ENCODE results near the gene MXI1. TPM values are rescaled to one million over a fixed set of nuclear protein-coding genes. Genes with fewer than 3 reads are reported as not detected.

MXI1 gene
- total RNA-seq, 1 experiment from 2014 or later, result 8.4 TPM

GRCh38 chr10:110312206-110312605, 104.8 kb downstream of the MXI1 start:
- intact Hi-C loops (cut with micrococcal nuclease; ENCODE audit: unreplicated experiment), result loop anchor here (5.0 kb wide), 3 partner anchors 45 to 100 kb away; no protein-coding TSS in a partner anchor
- TF ChIP-seq CTCF (IDR thresholded peaks at IDR 0.05; ENCODE audit: unreplicated experiment), result no peak
- no peak for DNase-seq
- BruUV-seq (replicated peaks), result no TSS peak
- Mint-ChIP-seq H3K27ac (ENCODE audit: unreplicated experiment) (no peak overlapping the region), H3K27me3 (ENCODE audit: unreplicated experiment) (no peaks in the 10 kb centered on the region), H3K4me3 (ENCODE audit: low read depth, unreplicated experiment) (no peak overlapping the region), H3K36me3 (ENCODE audit: insufficient read depth, unreplicated experiment) (no peaks in the 10 kb centered on the region), H3K4me1 (ENCODE audit: low read depth, unreplicated experiment) (no peaks in the 10 kb centered on the region), H3K9me3 (ENCODE audit: low read depth, unreplicated experiment) (no peaks in the 10 kb centered on the region)
- CTCF ChIA-PET, result no interaction called here

GRCh38 chr10:110313674-110314073, 106.3 kb downstream of the MXI1 start:
- CTCF ChIA-PET, result no interaction called here
- no peak overlapping the region for H3K4me3 Mint-ChIP-seq (ENCODE audit: low read depth, unreplicated experiment)
- H3K27ac Mint-ChIP-seq (ENCODE audit: unreplicated experiment), result no peak overlapping the region
- BruUV-seq (replicated peaks), result no TSS peak
- no peaks in the 10 kb centered on the region for H3K36me3 Mint-ChIP-seq (ENCODE audit: insufficient read depth, unreplicated experiment)
- no peaks in the 10 kb centered on the region for H3K27me3 Mint-ChIP-seq (ENCODE audit: unreplicated experiment)
- no peak for DNase-seq
- H3K9me3 Mint-ChIP-seq (ENCODE audit: low read depth, unreplicated experiment), result no peaks in the 10 kb centered on the region
- intact Hi-C loops (cut with micrococcal nuclease; ENCODE audit: unreplicated experiment), result loop anchor here (5.0 kb wide), 3 partner anchors 44 to 99 kb away; no protein-coding TSS in a partner anchor
- no peak for TF ChIP-seq CTCF (IDR thresholded peaks at IDR 0.05; ENCODE audit: unreplicated experiment)
- H3K4me1 Mint-ChIP-seq (ENCODE audit: low read depth, unreplicated experiment), result no peaks in the 10 kb centered on the region

GRCh38 chr10:110317866-110318850, 110.8 kb downstream of the MXI1 start:
- H3K4me3 Mint-ChIP-seq (ENCODE audit: low read depth, unreplicated experiment), result no peak overlapping the region
- TF ChIP-seq CTCF (IDR thresholded peaks at IDR 0.05; ENCODE audit: unreplicated experiment), result no peak
- intact Hi-C loops (cut with micrococcal nuclease; ENCODE audit: unreplicated experiment), result no loop called here
- BruUV-seq (replicated peaks), result no TSS peak
- CTCF ChIA-PET, result no interaction called here
- no peak for DNase-seq
- H3K36me3 Mint-ChIP-seq (ENCODE audit: insufficient read depth, unreplicated experiment), result no peaks in the 10 kb centered on the region
- H3K27me3 Mint-ChIP-seq (ENCODE audit: unreplicated experiment), result no peaks in the 10 kb centered on the region
- no peak overlapping the region for H3K27ac Mint-ChIP-seq (ENCODE audit: unreplicated experiment)
- H3K9me3 Mint-ChIP-seq (ENCODE audit: low read depth, unreplicated experiment), result peaks cover 4% of the 10 kb centered on the region
- no peaks in the 10 kb centered on the region for H3K4me1 Mint-ChIP-seq (ENCODE audit: low read depth, unreplicated experiment)

- Mint-ChIP-seq H3K4me1 (ENCODE audit: low read depth, unreplicated experiment) (peaks cover 34% of the 10 kb centered on the region), H3K4me3 (ENCODE audit: low read depth, unreplicated experiment) (no peak overlapping the region), H3K27ac (ENCODE audit: unreplicated experiment) (no peak overlapping the region), H3K27me3 (ENCODE audit: unreplicated experiment) (no peaks in the 10 kb centered on the region), H3K9me3 (ENCODE audit: low read depth, unreplicated experiment) (peaks cover 4% of the 10 kb centered on the region), H3K36me3 (ENCODE audit: insufficient read depth, unreplicated experiment) (peaks cover 5% of the 10 kb centered on the region)
- no peak for TF ChIP-seq CTCF (IDR thresholded peaks at IDR 0.05; ENCODE audit: unreplicated experiment)
- BruUV-seq (replicated peaks), result no TSS peak
- DNase-seq, result no peak
- intact Hi-C loops (cut with micrococcal nuclease; ENCODE audit: unreplicated experiment), result no loop called here
- CTCF ChIA-PET, result no interaction called here
These were observed 114.6 kb downstream of the MXI1 start for GRCh38 chr10:110321869-110322620.

Measured in Calu3 (cell line).